IPS DF 19.7 (cell line): ENCODE data around the gene TMEM151B.

Experiments used
- DNase-seq: peaks from one replicate; pipeline ENCODE4 v3.0.0-alpha.2; 2013; ENCODE audit warnings: low read depth, low spot score

Gene TMEM151B

DNA sequence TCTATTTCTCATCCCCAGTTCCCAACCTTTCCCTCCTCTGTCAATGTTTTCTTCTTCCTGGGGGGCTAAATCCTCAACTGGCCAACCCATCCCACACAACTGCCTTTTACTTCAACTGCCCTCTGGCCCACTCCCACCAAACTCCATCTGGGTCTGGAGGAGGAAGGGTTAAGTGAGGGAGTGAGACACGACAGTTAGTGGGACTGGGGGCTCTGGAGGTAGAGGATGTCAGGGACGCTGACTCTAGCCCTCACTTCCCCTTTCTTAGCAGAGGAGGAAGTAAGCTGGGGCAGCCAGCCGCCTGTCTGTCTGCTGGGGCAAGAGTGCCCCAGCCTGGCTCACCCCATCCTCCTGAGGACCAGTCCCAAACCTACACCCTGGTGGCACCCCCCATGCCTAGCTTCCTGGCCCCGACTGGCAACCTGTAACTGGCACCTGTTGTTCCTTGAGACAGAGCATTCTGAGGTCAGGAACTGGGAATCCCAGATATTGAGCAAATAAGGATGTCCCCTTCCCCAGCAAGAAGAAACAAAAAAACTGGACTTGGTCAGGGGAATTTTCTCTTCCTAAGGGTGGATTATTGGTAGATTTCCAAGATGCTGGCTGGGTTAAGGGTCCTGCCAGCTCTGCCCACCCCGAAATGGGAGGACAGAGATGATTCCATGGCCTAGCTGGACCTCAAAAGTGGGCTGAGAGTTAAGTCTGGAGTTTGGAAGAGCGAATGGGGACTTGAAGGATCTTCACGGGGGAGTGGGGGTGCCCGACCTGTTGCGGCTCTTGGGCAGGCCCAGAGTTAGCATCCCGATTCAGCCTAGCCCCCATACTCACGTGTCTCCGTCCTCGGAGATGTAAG, 5.9 kb upstream of the TMEM151B start:
- no peak for DNase-seq

DNA sequence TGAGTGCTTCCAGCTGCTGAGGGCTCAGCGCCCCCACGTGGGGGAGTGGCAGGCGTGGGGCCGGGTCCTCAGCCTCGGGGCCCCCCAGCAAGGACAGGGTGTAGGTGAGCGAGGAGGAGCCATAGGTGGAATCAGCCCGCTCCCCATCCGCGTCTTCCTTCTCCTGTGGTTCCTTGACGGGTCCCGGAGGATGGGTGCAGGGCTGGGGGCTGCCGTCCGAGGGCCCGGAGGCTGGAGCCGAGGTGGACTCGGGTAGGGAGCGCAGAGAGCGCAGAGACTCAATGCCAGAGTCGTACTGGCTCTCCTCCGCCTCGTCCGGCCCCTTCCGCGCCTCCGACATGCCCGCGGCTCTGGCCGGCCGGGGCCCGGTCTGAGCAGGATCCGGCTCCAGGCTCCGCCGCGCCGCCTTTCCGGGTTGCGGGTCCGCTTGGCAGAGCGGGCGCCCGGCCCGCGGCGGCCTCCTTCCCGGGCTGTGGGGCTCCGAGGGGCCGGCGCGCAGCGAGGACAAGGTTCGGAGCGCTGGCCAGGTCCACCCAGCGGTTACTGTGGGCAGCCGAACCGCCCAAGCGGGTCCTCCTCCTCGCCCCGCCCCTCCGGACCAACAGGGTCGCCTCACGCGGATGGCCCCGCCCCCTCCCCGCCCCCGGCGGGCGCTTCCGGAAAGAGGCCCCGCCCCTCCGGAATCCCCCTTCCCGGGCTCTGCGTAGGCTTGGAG, 5.1 kb upstream of the TMEM151B start, which contains the start of gene NFKBIE:
Gene NFKBIE, minus strand, starts transcription at position 545 of the 715 bp plus-strand sequence. Its CDS starts 205 bp downstream, at position 340.
- DNase-seq, result no peak

DNA sequence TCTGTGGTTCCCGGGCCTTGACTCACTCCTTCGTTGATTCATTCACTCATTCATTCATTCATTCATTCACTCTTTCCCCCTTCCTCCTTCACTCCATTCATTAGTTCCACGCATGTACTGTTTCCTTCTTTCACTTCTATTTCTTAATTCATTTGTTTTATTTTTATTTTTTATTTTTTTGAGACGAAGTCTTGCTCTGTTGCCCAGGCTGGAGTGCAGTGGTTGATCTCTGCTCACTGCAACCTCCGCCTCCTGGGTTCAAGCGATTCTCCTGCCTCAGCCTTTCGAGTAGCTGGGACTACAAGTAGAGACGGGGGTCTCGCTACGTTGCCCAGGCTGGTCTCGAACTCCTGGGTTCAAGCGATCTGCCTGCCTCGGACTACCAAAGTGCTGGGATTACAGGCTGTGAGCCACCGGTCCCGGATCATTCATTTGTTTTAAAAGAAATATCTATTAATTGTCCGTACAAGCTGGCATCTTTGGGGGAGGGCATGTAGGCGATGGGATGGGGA, 4.5 kb upstream of the TMEM151B start:
- no peak for DNase-seq

DNA sequence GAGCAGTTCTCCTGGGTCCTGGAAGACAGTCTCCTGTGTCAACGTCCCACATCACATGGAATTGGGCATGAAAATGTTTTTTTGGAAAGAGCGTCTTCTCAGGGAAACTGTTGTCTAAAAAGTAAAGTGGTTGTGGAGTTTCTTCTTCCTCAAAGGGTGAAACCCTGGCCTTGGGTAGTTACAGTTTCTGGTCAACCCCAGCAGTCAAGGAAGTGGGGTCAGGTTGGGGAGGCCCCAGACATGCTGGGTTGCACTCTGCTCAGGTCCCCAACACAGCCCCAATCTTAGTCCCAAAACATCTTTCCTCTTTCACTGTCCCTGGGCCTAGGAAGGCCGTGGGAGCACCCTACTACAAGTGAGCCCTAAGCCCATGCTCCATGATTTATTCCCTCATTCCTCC, 3.9 kb upstream of the TMEM151B start:
- DNase-seq, result no peak

DNA sequence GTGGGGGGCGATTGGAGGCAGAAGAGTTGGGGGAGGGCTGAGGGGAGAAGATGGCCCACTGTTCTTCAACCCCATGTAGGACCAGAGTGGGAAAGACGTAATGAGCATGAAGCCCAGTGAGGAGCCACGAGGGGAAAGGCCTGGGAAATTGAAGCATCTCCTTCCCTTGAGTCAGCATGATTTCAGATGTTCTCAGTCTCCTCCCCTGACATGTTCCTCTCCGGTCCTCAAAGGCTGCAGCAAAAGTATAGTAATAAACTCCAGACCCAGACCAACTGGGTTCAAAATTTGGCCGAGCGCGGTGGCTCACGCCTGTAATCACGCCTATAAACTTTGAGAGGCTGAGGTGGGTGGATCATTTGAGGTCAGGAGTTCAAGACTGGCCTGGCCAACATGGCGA, 3.0 kb upstream of the TMEM151B start:
- no peak for DNase-seq

DNA sequence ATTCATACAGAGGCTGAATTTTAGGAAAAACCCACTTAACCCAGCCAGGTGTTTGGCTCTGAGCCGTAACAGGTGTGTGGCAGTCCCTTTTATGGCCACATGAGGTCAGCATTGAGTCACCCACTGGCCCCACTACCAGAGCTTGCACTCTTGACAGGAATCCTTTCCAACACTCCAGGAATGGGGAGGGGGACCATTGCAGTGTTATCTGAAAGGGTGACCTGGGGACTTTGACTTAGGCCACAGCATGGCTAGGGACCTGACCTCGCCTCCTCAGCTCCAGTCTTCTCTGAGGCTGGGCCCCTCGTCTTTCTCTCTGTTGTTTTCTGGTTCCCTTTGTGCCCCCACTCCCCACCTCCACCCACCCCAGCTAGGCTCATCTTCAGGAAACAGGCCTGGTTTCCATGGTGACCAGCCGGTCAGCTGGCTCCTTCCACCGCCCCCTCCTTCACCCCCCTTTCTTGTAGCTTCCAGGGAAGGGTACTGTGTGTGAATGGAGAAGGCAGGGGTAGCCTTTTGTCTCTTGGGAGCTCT, 2.1 kb upstream of the TMEM151B start:
- peak; percentile 89 for DNase-seq

DNA sequence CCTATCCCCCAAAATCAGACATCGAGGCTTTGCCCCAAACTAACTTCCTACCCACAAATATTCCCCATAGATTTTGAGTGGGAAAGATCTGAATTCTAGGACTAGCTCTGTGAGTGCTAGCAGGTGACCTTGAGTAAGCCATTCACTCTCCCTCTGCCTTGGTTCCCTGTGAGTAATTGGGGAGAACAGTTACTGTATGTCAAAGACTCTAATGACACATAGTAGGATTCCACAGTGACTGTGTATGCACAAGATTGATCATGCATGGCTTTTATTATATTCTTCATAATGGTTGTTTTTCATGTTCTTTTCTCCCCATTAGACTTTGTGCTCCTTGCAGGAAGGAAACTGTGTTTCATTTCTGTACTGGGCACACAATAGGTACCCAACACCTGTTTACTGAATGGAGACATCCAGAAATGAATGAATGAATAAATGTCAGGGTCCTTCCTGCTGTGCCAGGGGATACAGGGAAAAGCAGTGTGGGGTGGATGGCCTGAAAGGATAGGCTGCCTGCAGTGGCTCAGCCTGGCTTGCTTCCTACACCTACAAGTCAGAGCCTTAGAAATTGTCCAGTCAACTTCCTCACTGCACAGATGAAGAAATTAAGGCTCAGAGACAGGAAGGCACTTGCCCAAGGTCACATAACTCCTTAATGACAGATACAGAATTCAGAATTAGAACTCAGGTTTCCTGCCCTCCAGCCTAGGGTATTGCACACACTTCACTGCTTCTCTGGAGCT, 901 bp upstream of the TMEM151B start:
- DNase-seq, result no peak

DNA sequence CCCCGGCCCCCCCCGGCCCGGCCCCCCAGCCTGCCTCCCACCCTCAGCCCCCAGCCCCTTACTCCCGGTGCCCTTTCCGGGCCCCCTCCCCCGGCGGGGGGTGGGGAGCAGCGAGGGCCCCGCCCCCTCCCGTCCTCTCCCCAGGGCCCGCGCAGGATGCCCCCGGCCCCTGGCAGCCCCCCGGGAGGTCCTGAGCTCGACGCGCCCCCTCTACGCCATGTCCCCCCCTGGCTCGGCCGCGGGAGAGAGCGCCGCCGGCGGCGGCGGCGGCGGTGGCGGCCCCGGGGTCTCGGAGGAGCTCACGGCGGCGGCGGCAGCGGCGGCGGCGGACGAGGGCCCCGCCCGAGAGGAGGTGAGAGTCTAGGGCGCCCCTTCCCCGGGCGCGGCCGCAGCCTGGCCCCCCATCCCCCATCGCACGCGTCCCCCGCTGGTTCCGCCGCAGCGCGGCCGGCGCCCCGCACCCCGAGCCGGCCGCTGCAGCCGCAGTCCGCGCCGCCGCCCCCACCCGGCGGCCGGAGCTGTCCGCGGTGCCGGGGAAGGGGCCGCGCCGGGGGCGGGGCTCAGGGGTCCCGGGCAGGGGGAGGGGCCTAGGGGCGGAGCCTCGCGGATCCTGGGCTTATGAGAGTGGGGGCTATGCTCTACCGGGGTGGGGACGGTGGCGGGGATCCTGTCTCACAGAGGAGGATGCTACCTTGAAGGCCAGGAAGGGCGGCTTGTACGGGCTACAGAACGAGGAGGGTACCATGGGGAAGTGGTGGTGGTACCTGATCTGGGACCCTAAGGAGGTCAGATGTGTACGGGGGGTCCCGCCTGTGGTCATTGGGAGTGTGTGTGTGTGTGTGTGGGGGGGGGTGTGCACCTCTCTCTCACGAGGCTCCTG, 516 bp downstream of the TMEM151B start:
- no peak for DNase-seq

DNA sequence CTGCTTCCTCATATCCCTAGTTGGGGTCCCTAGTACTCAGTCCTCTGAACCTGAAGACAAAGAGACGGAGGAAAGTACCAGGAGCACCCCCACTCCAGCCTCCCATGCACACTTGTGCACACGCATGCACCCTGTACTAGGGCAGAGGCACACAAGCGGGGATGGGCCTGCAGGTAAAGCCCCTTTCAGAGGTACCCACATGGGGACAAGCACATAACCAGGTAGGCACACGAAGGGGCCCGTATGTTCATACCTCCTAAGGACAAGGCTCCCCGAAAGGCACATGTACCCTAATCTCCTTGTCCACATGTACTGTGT, 1.1 kb downstream of the TMEM151B start:
- DNase-seq, result no peak

DNA sequence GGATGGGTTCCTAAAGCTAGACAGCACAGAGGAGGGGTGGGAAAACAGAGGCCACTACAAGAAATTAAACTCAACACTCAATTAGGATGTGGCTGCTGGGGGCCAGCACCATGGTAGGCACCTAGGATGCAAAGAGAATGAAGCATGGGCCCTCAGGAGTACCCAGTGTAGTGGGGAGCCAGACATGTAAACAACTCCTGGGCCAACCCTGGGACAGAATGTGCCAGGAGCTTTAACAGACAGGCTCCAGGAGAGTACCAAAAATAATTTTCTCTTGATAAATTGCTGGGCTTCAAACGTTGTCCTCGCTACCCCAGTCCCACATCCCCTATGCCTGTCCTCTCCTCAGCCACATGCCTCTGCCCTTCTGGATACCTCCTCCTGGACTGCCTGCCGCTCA, 1.7 kb downstream of the TMEM151B start:
- DNase-seq, result no peak

DNA sequence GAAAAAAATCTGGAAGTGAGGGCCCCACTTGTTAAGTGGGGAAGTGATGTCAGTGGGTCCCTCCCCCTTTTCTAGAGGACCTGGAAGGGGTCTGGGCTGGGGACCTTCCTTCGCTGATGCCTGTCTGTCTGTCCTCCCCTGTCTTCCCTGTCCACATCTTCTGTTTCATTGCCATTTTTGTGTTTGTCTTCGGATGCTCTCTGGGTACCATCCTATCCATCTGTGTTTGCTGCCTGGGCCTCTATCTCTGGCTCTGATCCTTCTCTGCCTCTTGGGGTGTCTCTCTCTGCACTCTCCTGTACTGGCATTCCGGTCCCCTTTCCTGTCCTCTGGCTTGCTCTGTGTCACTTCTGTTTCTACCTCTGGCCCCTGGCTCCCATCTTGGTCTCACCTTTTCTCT, 2.3 kb downstream of the TMEM151B start:
- no peak for DNase-seq

DNA sequence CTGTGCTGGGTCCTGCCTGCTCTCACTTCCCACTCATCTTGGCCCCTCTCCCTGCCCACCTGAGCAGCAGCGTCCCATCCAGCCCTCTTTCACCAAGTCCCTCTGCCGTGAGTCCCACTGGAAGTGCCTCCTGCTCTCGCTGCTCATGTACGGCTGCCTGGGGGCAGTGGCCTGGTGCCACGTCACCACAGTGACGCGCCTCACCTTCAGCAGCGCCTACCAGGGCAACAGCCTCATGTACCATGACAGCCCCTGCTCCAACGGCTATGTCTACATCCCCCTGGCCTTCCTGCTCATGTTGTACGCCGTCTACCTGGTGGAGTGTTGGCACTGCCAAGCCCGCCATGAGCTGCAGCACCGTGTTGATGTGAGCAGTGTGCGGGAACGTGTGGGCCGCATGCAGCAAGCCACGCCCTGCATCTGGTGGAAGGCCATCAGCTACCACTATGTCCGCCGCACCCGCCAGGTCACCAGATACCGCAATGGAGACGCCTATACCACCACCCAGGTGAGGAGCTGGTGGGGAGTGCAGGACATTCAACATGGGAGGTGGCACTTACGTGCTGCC, 2.8 kb downstream of the TMEM151B start:
- DNase-seq, result no peak

DNA sequence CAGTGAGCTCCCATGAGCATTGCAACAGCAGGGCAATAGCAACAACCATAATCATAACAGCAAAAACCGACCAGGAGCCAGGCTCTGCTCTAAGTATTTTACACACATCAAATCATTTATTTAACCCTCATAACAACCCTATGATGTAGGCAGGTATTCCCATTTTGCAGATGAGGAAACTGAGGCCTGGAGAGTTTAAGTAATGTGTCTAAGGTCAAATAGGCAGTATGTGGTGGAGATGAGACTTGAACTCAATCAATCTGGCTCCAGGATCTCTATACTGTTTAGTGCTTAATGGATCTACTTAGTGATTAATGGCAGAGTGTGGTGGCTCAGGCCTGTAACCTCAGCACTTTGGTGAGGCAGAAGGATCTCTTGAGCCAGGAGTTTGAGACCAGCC, 3.4 kb downstream of the TMEM151B start:
- no peak for DNase-seq

DNA sequence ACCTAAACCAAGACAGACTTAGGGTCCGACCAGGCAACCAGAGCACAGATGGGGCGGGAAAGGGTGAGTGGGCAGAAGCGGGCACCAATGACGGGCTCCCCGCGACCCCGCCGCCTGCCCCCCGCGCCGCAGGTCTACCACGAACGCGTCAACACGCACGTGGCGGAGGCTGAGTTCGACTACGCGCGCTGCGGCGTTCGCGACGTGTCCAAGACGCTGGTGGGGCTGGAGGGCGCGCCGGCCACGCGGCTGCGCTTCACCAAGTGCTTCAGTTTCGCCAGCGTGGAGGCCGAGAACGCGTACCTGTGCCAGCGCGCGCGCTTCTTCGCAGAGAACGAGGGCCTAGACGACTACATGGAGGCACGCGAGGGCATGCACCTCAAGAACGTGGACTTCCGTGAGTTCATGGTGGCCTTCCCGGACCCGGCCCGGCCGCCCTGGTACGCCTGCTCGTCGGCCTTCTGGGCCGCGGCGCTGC, 5.1 kb downstream of the TMEM151B start:
- DNase-seq, result no peak

DNA sequence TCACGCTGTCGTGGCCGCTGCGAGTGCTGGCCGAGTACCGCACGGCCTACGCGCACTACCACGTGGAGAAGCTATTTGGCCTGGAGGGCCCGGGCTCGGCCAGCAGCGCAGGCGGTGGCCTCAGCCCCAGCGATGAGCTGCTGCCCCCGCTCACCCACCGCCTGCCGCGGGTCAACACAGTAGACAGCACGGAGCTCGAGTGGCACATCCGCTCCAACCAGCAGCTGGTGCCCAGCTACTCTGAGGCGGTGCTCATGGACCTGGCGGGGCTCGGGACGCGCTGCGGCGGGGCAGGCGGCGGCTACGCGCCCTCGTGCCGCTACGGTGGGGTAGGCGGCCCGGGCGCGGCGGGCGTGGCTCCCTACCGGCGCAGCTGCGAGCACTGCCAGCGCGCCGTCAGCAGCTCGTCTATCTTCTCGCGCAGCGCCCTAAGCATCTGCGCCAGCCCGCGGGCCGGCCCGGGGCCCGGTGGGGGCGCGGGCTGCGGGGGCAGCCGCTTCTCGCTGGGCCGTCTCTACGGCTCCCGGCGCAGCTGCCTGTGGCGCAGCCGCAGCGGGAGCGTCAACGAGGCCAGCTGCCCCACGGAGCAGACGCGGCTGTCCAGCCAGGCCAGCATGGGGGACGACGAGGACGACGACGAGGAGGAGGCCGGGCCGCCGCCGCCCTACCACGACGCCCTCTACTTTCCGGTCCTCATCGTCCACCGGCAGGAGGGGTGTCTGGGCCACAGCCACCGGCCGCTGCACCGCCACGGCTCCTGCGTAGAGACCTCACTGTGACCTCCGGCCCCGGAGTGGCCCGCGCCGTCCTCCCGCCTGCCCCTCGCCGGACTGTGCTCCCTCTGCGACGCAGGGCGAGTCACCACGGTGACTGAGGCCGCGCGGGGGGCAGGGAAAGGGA, 5.7 kb downstream of the TMEM151B start:
- no peak for DNase-seq

DNA sequence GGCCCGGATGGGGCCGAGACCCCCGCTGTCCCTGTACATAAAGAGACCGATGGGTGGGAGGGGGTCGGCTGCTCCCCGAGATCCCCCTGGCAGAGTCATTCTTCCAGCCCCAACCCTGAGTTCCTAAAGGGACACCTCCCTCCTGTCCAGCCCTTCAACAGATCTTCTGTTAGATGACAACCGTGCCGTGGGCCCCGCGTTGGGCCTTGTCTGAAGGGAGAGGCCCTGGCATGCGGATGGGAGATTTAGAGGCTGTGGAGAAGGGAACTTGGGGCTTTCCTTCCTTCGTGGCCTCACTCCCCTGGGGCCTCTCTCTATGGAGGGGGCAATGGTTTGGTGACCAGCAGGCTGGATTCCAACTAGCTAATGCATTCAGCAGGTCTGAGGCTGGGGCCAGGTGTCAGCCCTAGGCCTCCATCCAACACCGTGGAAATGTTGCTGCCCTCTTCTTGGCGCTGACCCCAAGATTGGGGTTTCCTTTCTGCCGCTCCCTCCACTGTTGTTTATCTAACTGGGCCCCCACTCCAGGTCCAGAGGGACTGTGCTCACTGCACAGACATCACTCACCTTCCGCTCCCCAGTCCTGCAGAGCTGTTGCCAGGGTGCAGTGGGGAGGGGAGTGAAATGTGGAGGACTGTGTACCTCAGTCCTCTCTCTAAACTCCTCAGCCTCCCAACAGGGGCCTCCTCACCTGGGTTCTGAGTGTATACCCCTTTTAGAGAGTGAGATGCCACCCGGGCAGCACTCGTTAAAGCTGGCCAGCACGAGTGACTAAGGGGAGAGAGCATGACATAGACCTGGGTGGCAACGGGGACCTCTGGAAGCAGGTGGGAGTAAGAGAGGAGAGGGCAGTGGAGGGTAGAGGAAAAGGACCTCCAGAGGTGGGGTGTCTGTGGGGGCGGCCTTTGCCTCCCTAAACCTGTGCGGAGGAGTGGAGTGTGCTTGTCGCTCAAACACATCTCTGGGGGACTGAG, 6.7 kb downstream of the TMEM151B start:
- DNase-seq, result no peak

DNA sequence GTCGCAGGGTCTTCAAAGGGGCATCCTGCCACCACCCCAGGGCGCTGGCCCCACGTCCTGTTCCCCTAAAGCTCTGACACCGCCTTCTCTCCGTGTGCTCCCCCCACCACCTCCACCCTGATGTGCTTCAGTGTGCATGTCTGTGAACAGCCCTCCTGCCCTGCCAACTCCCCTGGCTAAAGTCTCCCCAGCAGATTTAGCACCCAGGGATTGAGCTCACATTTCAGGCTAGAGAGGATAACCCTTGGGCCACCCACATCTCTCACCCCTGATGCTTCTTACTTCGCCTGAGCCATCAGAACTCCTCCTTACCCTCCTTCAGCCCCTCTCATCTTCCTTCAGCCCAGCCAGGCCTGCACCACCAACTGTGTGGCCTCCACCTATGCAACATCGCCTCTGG, 7.5 kb downstream of the TMEM151B start:
- no peak for DNase-seq

DNA sequence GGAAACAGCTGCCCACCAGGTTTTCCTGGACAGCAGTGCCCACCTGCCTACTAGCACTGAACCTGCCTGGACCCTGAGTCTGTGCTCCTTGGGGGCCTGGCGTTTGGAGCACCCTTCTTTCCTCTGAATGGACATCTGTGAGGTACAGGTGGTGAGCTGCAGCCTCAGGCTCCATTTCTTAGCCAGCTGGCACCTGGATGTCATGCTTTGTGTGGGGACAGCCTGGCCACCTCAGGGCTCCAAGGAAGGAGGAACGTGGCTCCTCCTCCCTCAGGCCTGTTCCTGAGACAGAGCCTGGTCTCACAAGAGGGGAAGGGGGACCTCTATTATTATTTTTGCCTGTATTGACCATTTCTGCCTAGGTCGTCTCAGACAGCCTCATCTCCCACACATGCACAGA, 8.1 kb downstream of the TMEM151B start:
- no peak for DNase-seq
